HG02938 (cell line): ENCODE measurements around the gene UBIAD1.
"Not testable (repeated sequence)": the region's sequence is repeated elsewhere in the genome, so short reads cannot be mapped to it uniquely, and the experiment has no call there.

ENCODE experiments used
- ATAC-seq: cut with Tn5 transposase; IDR thresholded peaks from one replicate; pipeline ENCODE4 v1.9.1; 2021; ENCODE audit warnings: mild to moderate bottlenecking, moderate library complexity; ENCODE audit not compliant: unreplicated experiment

UBIAD1 gene

GRCh38 chr1:11279152-11279551 is 6.2 kb downstream of the UBIAD1 start:
- no peak for ATAC-seq

- no peak for ATAC-seq
Measured at GRCh38 chr1:11279630-11280029, 6.6 kb downstream of the UBIAD1 start.

GRCh38 chr1:11280719-11281376 is 7.8 kb downstream of the UBIAD1 start:
- no peak for ATAC-seq

GRCh38 chr1:11281518-11282331 is 8.7 kb downstream of the UBIAD1 start:
- no peak for ATAC-seq

- no peak for ATAC-seq
Measured at GRCh38 chr1:11283151-11283550, 10.2 kb downstream of the UBIAD1 start.

GRCh38 chr1:11284784-11285183 is 11.8 kb downstream of the UBIAD1 start:
- no peak for ATAC-seq

- ATAC-seq: no peak
Measured at GRCh38 chr1:11285883-11286734, 13.1 kb downstream of the UBIAD1 start.

- ATAC-seq: no peak
Measured at GRCh38 chr1:11286735-11287410, 13.9 kb downstream of the UBIAD1 start.

- ATAC-seq: no peak
Measured at GRCh38 chr1:11289064-11289463, 16.1 kb downstream of the UBIAD1 start.

- no peak for ATAC-seq
Measured at GRCh38 chr1:11291049-11291448, 18.1 kb downstream of the UBIAD1 start.

GRCh38 chr1:11293856-11294255 is 20.9 kb downstream of the UBIAD1 start:
- no peak for ATAC-seq

- no peak for ATAC-seq
Measured at GRCh38 chr1:11294951-11295350, 22.0 kb downstream of the UBIAD1 start.

- no peak for ATAC-seq
Measured at GRCh38 chr1:11295905-11296304, 22.9 kb downstream of the UBIAD1 start.

GRCh38 chr1:11297774-11298173 is 24.8 kb downstream of the UBIAD1 start:
- ATAC-seq: not testable (repeated sequence)

- ATAC-seq: no peak
Measured at GRCh38 chr1:11298390-11299224, 25.6 kb downstream of the UBIAD1 start.

GRCh38 chr1:11299225-11299574 is 26.2 kb downstream of the UBIAD1 start:
- ATAC-seq: no peak

GRCh38 chr1:11301601-11302000 is 28.6 kb downstream of the UBIAD1 start:
- ATAC-seq: no peak

- no peak for ATAC-seq
Measured at GRCh38 chr1:11302366-11302765, 29.4 kb downstream of the UBIAD1 start.

GRCh38 chr1:11305516-11305915 is 32.5 kb downstream of the UBIAD1 start:
- not testable (repeated sequence) for ATAC-seq

- ATAC-seq: no peak
Measured at GRCh38 chr1:11307852-11308251, 34.9 kb downstream of the UBIAD1 start.
